Measurements from ENCODE around the gene KRT8.

Gene KRT8

DNA sequence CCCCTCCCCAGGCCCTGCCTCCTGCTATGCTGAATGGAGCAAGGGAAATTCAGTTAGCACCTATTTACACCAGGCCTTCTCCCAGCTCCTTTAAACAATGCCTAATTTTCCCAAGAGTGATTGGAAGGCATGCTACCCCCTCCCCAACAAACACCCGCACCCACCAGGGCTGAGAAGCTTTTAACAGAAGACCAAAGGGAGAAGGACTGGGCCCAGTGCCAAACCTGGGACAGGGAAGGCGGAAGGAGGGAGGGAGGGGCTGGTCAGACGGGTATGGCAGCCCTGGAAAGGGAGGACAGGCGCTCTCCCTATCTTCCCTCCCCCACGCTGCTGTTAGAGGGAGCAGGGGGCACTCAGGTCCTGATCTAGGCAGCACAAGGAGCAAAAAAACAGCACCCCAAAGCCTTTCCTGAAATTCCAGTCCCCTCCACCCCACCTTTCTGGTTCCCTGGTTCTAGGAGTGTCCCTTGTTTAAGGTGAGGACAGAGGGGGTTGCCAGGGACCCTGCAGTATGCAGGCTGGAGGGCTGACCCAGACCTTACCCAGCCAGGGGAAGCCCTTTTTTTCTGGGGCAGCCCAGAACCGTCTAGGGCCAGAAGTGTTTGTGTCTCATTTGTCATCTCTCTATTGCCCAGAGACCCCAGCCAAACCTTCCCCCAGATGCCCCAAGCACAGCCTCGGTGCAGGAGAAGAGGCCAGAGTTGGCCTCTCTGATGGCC lies 2.4 kb upstream of the KRT8 start:
- H3K27ac ChIP-seq = peak overlapping the region; percentile 96
- TF ChIP-seq ZFX (IDR thresholded peaks at IDR 0.05) = no peak
- TF ChIP-seq, protein P1, sequence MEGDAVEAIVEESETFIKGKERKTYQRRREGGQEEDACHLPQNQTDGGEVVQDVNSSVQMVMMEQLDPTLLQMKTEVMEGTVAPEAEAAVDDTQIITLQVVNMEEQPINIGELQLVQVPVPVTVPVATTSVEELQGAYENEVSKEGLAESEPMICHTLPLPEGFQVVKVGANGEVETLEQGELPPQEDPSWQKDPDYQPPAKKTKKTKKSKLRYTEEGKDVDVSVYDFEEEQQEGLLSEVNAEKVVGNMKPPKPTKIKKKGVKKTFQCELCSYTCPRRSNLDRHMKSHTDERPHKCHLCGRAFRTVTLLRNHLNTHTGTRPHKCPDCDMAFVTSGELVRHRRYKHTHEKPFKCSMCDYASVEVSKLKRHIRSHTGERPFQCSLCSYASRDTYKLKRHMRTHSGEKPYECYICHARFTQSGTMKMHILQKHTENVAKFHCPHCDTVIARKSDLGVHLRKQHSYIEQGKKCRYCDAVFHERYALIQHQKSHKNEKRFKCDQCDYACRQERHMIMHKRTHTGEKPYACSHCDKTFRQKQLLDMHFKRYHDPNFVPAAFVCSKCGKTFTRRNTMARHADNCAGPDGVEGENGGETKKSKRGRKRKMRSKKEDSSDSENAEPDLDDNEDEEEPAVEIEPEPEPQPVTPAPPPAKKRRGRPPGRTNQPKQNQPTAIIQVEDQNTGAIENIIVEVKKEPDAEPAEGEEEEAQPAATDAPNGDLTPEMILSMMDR (conservative IDR thresholded peaks at IDR 0.05) = no peak

DNA sequence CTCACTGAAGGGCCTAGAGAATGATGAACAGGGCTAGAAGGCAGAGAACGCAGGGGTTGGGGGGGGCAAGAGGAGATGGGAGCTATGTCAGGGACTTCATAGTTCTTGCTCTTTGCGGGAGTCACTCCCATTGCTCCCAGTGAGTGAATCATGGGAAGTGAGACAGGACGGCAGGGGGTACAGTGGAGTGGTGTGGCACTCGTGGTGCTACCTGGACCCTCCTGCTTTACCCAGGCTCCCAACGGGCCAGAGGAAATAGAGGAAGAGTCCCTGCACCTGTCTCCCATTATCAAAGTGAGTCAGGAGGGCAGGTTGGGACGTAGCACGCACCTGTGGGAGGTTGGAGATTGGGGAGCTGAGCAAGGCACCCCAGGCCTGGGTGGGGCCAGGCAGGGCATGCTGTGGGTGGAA lies 1.3 kb upstream of the KRT8 start:
- H3K27ac ChIP-seq = peak overlapping the region; percentile 96

DNA sequence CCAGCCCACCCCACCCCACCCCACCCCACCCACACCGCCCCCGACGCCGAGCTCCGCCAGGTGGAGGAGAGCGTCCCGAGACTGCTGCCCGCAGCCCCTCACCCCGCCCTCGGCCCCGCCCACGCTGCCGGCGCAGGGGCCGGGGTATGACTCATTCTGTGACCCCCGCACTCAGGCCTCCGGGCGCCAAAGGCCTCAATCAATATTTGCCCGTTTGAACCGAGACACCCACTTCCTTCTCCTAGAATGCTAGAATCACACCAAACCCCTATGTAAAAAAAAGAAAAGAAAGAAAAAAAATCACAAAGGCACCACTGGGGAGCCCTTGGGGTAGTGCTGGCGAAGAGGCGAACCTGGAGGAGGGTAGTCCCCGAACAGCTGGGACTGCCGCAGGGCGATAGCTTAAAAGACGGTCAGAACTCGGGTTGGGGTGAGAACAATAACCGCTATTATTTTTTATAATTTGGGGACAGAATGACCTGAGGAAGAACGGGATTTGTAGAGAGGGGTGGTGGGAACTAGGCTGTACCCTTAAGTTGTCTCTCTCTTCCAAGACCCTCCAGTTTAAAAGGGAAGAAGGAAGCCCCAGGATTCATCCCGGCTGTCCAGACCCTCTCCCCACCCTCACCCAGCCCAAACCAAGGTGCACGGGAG lies 894 bp downstream of the KRT8 start:
- TF ChIP-seq ZFX (IDR thresholded peaks at IDR 0.05) = no peak
- TF ChIP-seq, protein P1 (conservative IDR thresholded peaks at IDR 0.05) = no peak
- H3K27ac ChIP-seq = peak overlapping the region; percentile 96

More for the DNA sequence above, 1.3 kb upstream of the KRT8 start:
- TF ChIP-seq, protein P1 (conservative IDR thresholded peaks at IDR 0.05) = no peak
- TF ChIP-seq ZFX (IDR thresholded peaks at IDR 0.05) = no peak

DNA sequence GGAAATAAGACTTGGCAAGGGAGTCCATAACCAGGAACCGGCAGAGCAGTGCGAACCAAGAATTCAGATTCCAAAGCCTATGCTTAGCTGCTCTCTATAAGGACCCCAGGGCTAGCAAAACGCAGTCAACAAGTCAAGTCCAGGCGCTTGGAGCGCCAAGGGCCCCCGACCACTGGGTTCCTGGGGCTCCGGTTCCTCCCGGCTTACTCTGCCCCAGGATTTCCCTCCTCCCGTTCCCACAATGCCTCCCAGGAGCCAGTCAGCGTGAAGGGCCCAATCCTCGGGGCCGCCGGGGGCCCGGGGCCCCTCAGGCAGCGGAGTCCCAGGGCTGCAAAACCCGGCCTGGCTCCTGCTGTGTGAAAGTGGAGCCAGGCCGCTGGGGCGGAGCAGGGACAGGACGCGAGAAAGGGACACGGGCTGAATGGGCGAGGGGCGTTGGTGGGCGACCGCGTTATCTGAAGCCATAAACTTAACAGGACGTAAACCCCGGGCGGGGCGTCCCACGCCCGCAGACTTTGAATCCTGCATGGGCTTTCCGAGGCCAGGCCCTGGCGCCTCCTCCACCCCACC lies 1.5 kb downstream of the KRT8 start:
- peak overlapping the region; percentile 96 for H3K27ac ChIP-seq
- TF ChIP-seq ZFX (IDR thresholded peaks at IDR 0.05) = peak; percentile 36; the same call in 1 of the 2 replicates
- TF ChIP-seq, protein P1 (conservative IDR thresholded peaks at IDR 0.05) = no peak

DNA sequence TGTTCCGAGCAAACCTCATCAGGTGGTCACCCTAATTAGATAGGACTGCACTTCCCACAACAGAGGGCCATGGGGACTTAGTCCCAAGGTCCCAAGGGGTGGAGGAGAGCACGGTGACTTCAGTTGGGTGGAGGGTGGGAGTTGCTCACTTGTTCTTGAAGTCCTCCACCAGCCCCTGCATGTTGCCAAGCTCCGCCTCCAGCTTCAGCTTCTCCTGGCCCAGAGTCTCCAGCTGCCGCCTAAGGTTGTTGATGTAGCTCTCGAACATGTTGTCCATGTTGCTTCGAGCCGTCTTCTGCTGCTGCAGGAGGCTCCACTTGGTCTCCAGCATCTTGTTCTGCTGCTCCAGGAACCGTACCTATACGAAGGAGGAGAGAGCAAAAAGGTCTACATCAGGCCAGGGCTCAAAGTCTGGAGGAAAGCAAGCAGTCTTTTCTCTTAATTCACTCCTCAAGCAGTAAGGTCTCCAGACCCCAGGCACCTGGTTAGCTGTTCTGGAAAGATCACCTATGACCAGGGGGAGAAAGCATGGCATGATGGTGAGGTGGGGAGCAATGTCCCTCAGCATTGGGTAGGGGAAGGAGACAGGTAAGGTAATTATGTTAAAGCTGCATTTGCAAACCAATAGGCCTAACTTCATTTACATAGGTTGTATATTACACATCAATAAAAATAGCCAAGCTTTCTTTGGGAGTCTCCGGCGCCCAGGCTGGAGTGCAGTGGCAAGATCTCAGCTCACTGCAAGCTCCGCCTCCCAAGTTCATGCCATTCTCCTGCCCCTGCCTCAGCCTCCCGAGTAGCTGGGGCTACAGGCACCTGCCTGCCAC lies 2.9 kb downstream of the KRT8 start:
- no peak overlapping the region for H3K27ac ChIP-seq
- TF ChIP-seq ZFX (IDR thresholded peaks at IDR 0.05) = no peak
- TF ChIP-seq, protein P1 (conservative IDR thresholded peaks at IDR 0.05) = no peak

DNA sequence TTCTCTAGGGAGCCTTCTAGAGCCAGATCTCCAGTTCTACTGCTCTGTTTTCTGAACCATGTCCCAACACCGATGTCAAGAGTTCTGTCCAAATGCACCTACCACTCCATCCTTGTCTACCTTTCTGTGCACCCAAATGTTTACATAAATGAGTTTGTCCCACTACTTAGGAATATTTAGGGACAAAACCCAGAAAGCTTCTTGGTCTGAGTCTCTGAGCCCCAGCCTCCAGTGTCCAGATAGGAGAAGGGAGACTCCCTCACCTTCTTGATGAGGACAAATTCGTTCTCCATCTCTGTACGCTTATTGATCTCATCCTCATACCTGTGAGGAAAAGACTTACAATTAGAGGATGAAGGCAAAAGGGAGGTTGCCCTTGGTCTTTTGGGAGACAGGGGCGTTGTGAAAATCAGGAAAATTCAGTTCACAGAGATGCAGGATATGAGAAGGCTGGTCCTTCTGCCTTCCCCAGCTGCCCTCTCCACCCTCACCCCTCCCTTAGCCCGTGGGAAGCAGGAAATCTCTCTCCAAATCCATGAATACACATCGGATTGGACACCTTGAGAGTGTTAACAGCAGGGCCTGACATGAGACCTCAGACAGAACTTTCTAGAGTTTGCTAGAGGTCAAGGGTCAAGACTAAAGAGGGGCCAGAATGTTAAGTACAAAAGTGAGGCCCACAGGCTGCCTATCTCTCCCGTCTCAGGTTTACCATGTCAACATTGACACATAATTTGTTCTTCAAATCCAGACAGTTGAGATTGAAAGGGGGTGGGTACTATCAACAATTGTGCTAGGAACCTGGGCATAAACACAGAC lies 3.8 kb downstream of the KRT8 start:
- no peak overlapping the region for H3K27ac ChIP-seq

More for the DNA sequence above, 3.8 kb downstream of the KRT8 start:
- TF ChIP-seq ZFX (IDR thresholded peaks at IDR 0.05) = no peak
- TF ChIP-seq, protein P1 (conservative IDR thresholded peaks at IDR 0.05) = no peak
